PC-9 (cell line): ENCODE measurements around the gene SCARF2. TPM values are rescaled to one million over a fixed set of nuclear protein-coding genes. Genes with fewer than 3 reads are reported as not detected.

Experiments
- BruUV-seq: library from RNA; stranded (reverse); fragments of 400-500 nt; replicated peaks from 2 replicates; lab custom pipeline; 2021; lab: Mats Ljungman, UMichigan
- CTCF ChIA-PET: fragments of 300-600 bp; sonication (Branson Sonifier 250); formaldehyde crosslinking; loops from one replicate; lab custom pipeline; 2022; ENCODE audit warnings: antibody characterized with exemption; lab: Charles Lee
- POLR2A ChIA-PET: fragments of 300-600 bp; sonication (Branson Sonifier 250); formaldehyde crosslinking; loops from one replicate; lab custom pipeline; 2022; ENCODE audit warnings: antibody characterized with exemption; ENCODE audit not compliant: unreplicated experiment; lab: Charles Lee
- DNase-seq, 2 experiments: peaks; one replicate each; pipeline versions ENCODE4 v3.0.0 to v3.0.0-alpha.2; 2015 to 2022; ENCODE audit warnings: mixed read lengths in 1 of 2
- H2AFZ ChIP-seq: fragments of 200-600 bp; sonication (generic); 2 replicates; pipeline ENCODE4 v1.8.1; 2017; ENCODE audit warnings: antibody characterized with exemption
- H3F3A ChIP-seq: fragments of 200-600 bp; sonication (generic); 2 replicates; pipeline ENCODE4 v1.8.1; 2017; ENCODE audit warnings: antibody characterized with exemption, mild to moderate bottlenecking, low read depth; ENCODE audit not compliant: insufficient read depth
- H3K27ac ChIP-seq: fragments of 200-600 bp; sonication (generic); 2 replicates; pipeline ENCODE4 v1.6.1; 2016; ENCODE audit warnings: mixed run types
- H3K27me3 ChIP-seq: fragments of 200-600 bp; sonication (generic); 2 replicates; pipeline ENCODE4 v1.6.1; 2016; ENCODE audit warnings: low read depth, mixed run types; ENCODE audit not compliant: insufficient read depth
- H3K36me3 ChIP-seq: fragments of 200-600 bp; sonication (generic); 2 replicates; pipeline ENCODE4 v1.6.1; 2016; ENCODE audit warnings: low read depth, mixed run types
- H3K4me1 ChIP-seq: fragments of 200-600 bp; sonication (generic); replicated peaks from 2 replicates; pipeline ENCODE4 v1.6.1; 2016; ENCODE audit warnings: mixed run types; ENCODE audit not compliant: insufficient read depth
- H3K4me2 ChIP-seq: fragments of 200-600 bp; sonication (generic); 2 replicates; pipeline ENCODE4 v1.6.1; 2017; ENCODE audit warnings: mixed run types
- H3K4me3 ChIP-seq: fragments of 200-600 bp; sonication (generic); 2 replicates; pipeline ENCODE4 v1.6.1; 2016; ENCODE audit warnings: mixed run types
- H3K79me2 ChIP-seq: fragments of 200-600 bp; sonication (generic); 2 replicates; pipeline ENCODE4 v1.6.1; 2017; ENCODE audit warnings: low read depth, mixed run types
- H3K9me2 ChIP-seq: fragments of 200-600 bp; sonication (generic); 2 replicates; pipeline ENCODE4 v1.8.1; 2017; ENCODE audit warnings: mild to moderate bottlenecking; ENCODE audit not compliant: insufficient read depth
- H3K9me3 ChIP-seq: fragments of 200-600 bp; sonication (generic); 2 replicates; pipeline ENCODE4 v1.8.1; 2016; ENCODE audit warnings: low read depth; ENCODE audit not compliant: insufficient read depth
- H4K20me1 ChIP-seq: fragments of 200-600 bp; sonication (generic); 2 replicates; pipeline ENCODE4 v1.8.1; 2017; ENCODE audit not compliant: insufficient read depth
- EZH2 ChIP-seq: fragments of 200-600 bp; sonication (generic); IDR thresholded peaks from 2 replicates; pipeline ENCODE4 v1.8.0; 2017; ENCODE audit warnings: antibody characterized with exemption, low read depth
- intact Hi-C: fragments of 100-400 bp; cut with micrococcal nuclease; formaldehyde crosslinking; loops from one replicate; pipeline ENCODE4 v1.10.0; 2022; ENCODE audit not compliant: unreplicated experiment
- total RNA-seq: library from RNA; stranded (reverse); gene quantifications from 2 replicates; pipeline ENCODE4 v1.2.3, GENCODE V29; 2021
- TF ChIP-seq, protein P1 (sequence below): fragments of 200-600 bp; sonication (generic); conservative IDR thresholded peaks from 2 replicates; pipeline ENCODE4 v1.6.1; 2017; ENCODE audit warnings: mixed run types, antibody characterized with exemption, mild to moderate bottlenecking, moderate library complexity

Gene SCARF2
- total RNA-seq, 1 experiment from 2014 or later = 0.52 TPM

DNA sequence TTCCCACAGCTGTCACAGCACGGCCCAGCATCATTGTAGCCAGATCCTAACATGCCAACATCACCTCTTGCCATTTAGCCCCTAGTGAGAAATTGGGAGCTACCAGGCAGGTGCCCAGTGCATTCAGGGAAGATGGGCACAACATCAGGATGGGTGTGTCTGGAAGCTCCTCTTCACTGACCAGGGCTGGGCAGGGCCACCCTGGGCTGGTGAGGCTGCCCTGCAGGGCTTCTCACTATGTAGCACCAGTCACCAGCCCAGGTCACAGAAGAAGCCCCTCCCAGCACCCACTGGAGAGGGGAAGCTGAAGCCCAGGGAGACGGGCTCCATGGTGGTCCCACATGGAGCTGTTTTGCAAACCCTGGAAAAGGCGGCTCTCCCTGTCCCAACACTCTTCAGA lies 29.8 kb downstream of the SCARF2 start:
- no peak for DNase-seq
- intact Hi-C loops = no loop called here
- ChIA-PET POLR2A (no interaction called here), CTCF (no interaction called here)
- no peaks in the 10 kb centered on the region for H3K79me2 ChIP-seq
- H3K4me3 ChIP-seq = no peak overlapping the region
- H4K20me1 ChIP-seq = no peaks in the 10 kb centered on the region
- H3K36me3 ChIP-seq = no peaks in the 10 kb centered on the region
- no peaks in the 10 kb centered on the region for H3K4me1 ChIP-seq
- H3K9me2 ChIP-seq = no peaks in the 10 kb centered on the region
- TF ChIP-seq, protein P1, sequence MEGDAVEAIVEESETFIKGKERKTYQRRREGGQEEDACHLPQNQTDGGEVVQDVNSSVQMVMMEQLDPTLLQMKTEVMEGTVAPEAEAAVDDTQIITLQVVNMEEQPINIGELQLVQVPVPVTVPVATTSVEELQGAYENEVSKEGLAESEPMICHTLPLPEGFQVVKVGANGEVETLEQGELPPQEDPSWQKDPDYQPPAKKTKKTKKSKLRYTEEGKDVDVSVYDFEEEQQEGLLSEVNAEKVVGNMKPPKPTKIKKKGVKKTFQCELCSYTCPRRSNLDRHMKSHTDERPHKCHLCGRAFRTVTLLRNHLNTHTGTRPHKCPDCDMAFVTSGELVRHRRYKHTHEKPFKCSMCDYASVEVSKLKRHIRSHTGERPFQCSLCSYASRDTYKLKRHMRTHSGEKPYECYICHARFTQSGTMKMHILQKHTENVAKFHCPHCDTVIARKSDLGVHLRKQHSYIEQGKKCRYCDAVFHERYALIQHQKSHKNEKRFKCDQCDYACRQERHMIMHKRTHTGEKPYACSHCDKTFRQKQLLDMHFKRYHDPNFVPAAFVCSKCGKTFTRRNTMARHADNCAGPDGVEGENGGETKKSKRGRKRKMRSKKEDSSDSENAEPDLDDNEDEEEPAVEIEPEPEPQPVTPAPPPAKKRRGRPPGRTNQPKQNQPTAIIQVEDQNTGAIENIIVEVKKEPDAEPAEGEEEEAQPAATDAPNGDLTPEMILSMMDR = no peak
- TF ChIP-seq EZH2 = no peak
- no peak overlapping the region for H3K27ac ChIP-seq
- H3F3A ChIP-seq = no peaks in the 10 kb centered on the region
- no peak overlapping the region for H2AFZ ChIP-seq
- H3K4me2 ChIP-seq = no peak overlapping the region
- no TSS peak for BruUV-seq
- no peaks in the 10 kb centered on the region for H3K27me3 ChIP-seq
- H3K9me3 ChIP-seq = no peaks in the 10 kb centered on the region

DNA sequence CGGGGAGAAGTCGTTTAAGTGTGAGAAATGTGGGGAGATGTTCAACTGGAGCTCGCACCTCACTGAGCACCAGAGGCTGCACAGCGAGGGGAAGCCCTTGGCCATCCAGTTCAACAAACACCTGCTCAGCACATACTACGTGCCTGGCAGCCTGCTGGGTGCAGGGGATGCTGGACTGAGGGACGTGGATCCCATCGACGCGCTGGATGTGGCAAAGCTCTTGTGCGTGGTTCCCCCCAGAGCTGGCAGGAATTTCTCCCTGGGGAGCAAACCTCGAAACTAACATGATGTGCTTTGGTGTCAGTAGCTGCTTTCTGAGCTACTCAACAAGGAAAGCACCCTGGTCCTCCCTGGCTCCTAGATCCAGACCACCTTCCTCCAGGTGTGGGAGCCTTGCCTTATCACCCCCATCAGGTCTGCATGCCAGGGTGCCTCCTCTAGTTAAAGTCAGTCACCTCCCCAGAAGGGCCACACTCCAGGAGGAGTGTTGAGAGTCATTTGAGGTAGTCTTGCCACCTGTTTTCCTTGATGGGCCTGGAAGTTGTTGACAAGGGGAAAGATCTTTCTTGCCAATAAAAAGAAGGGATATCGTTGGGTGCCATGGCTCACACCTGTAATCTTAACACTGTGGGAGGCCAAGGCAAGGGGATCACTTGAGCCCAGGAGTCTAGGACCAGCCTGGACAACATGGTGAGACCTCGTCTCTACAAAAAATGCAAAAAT lies 30.8 kb downstream of the SCARF2 start:
- H3F3A ChIP-seq = no peaks in the 10 kb centered on the region
- intact Hi-C loops = no loop called here
- POLR2A ChIA-PET = no interaction called here
- H3K4me3 ChIP-seq = no peak overlapping the region
- H4K20me1 ChIP-seq = no peaks in the 10 kb centered on the region
- no peaks in the 10 kb centered on the region for H3K27me3 ChIP-seq
- H3K79me2 ChIP-seq = no peaks in the 10 kb centered on the region
- no peak for DNase-seq
- TF ChIP-seq EZH2 = no peak
- TF ChIP-seq, protein P1 = no peak
- no peak overlapping the region for H3K4me2 ChIP-seq
- no peak overlapping the region for H3K27ac ChIP-seq
- H3K4me1 ChIP-seq = no peaks in the 10 kb centered on the region
- no peaks in the 10 kb centered on the region for H3K36me3 ChIP-seq
- CTCF ChIA-PET = no interaction called here
- H2AFZ ChIP-seq = no peak overlapping the region
- no TSS peak for BruUV-seq
- no peaks in the 10 kb centered on the region for H3K9me2 ChIP-seq
- no peaks in the 10 kb centered on the region for H3K9me3 ChIP-seq

DNA sequence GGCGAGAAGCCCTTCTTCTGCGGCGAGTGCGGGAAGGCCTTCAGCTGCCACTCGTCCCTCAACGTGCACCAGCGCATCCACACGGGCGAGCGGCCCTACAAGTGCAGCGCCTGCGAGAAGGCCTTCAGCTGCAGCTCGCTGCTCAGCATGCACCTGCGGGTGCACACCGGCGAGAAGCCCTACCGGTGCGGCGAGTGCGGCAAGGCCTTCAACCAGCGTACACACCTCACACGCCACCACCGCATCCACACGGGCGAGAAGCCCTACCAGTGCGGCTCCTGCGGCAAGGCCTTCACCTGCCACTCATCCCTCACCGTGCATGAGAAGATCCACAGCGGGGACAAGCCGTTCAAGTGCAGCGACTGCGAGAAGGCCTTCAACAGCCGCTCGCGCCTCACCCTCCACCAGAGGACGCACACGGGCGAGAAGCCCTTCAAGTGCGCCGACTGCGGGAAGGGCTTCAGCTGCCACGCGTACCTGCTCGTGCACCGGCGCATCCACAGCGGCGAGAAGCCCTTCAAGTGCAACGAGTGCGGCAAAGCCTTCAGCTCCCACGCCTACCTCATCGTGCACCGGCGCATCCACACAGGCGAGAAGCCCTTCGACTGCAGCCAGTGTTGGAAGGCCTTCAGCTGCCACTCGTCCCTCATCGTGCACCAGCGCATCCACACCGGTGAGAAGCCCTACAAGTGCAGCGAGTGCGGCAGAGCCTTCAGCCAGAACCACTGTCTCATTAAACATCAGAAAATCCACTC lies 31.5 kb downstream of the SCARF2 start:
- CTCF ChIA-PET = no interaction called here
- no peak for DNase-seq
- intact Hi-C loops = no loop called here

More for the DNA sequence above, 31.5 kb downstream of the SCARF2 start:
- H3K9me2 ChIP-seq = no peaks in the 10 kb centered on the region
- no peaks in the 10 kb centered on the region for H3F3A ChIP-seq
- no peak overlapping the region for H3K4me3 ChIP-seq
- no peak overlapping the region for H2AFZ ChIP-seq
- no TSS peak for BruUV-seq
- POLR2A ChIA-PET = no interaction called here
- H3K9me3 ChIP-seq = no peaks in the 10 kb centered on the region
- no peaks in the 10 kb centered on the region for H4K20me1 ChIP-seq
- no peak overlapping the region for H3K4me2 ChIP-seq
- H3K27ac ChIP-seq = no peak overlapping the region
- H3K79me2 ChIP-seq = no peaks in the 10 kb centered on the region
- no peaks in the 10 kb centered on the region for H3K36me3 ChIP-seq
- H3K4me1 ChIP-seq = no peaks in the 10 kb centered on the region
- no peaks in the 10 kb centered on the region for H3K27me3 ChIP-seq
- TF ChIP-seq, protein P1 = no peak
- no peak for TF ChIP-seq EZH2
